K562 treated with DMSO at 1 percent for 48 hours (cell line): ENCODE results near the gene ZBTB4. TPM values are rescaled to one million over a fixed set of nuclear protein-coding genes. Genes with fewer than 3 reads are reported as not detected.

Experiments
- total RNA-seq: library from RNA; unstranded; fragments of 300-600 nt; gene quantifications from 2 replicates; pipeline ENCODE4 v1.2.3, GENCODE V29; 2022; ENCODE audit warnings: low replicate concordance; ENCODE audit errors: extremely low read depth

Gene ZBTB4
- total RNA-seq = not detected in 2 replicates

DNA sequence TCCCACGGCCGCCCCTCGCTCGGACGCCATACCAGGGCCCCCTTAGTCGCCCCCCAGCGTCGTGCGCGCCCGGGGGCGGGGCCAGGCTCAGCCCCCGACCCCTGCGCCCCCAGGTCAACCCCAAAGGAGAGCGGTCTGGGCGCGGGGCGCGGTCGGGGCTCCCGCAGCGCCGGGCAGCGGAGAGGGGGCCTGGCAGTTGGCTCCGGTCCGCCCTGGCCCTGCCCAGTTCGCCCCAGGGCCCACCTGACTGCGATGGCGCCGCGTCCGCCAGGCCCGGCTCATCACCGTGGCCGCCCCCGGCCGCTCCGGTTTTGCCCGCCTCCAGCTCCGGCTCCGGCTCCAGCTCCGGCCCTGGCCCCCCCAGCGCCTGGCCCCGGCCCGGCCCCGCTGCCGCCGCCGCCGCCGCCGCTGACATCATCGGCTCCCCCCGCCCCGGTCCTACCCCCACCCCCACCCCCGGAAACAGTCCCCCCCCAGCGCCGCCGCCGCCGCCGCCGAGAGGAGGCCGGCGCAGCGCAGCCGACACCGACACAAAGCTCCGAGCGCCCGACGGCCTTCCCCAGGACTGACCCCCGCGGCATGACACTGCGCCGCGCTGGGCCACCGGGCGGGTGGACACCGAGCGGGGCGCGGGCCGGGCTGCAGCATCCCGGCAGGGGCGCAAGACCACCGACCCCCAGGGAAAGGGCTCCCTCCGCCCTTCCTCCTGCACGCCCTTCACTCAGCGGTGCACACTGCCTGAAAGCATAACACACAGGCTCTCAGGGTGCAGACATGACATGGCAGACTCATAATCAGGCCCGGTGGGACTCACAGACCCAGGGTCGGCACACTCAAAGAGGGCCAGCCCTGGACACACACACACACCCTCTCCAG lies at the start of gene ZBTB4:
TSS of gene ZBTB4 (minus strand) at position 419 of the 876 bp plus-strand sequence. CDS start 12,830 bp downstream, outside the sequence.

GRCh38 chr17:7484067-7484918 lies 4.9 kb upstream of the ZBTB4 start, which contains the start of gene POLR2A:
Gene POLR2A (plus strand): TSS chr17:7484366.

DNA sequence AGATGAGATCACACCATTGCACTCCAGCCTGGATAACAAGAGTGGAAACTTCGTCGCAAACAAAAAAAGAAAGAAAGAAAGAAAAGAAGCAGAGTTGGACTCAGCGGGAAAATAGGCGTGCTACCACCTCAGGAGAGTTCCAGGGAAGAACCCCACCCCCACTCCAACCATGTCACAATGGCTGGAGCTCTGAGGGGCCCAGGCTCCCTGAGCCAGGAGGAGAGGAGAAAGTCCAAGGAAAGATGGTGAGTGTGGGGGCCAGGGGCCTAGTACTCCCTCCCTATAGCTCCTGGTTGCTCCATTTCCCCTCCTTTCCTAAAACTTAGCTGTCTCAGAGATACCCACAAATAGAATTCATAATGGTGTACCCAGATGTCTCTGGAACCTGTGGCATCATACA lies 1.8 kb upstream of the ZBTB4 start, which contains the start of gene SLC35G6:
TSS of gene SLC35G6 (plus strand) at position 172 of the 400 bp plus-strand sequence. CDS start at position 243, 71 bp downstream.

GRCh38 chr17:7444682-7445618 lies 34.5 kb downstream of the ZBTB4 start, which contains the start of gene CHRNB1:
Gene CHRNB1 (plus strand): TSS chr17:7445061. CDS start chr17:7445128, 67 bp downstream.

DNA sequence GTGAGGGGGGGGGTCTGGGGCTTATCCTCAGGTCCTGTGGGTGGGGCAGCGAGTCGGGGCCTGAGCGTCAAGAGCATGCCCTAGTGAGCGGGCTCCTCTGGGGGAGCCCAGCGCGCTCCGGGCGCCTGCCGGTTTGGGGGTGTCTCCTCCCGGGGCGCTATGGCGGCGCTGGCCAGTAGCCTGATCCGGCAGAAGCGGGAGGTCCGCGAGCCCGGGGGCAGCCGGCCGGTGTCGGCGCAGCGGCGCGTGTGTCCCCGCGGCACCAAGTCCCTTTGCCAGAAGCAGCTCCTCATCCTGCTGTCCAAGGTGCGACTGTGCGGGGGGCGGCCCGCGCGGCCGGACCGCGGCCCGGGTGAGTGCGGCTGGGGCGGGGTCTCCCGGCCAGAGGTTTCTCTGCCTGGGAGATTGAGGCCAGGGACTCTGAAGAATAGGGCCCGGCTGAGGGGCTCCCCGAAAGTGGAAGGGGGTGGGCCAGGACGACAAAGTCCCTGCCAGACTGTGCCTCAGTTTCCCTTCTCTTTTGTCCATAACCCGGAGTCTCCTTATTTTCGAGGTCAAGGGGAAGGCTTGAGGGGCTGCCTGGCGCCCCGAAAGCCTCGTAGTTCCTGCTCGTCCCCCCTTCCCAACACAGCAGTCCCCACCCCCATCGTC lies 39.8 kb downstream of the ZBTB4 start, which contains the start of gene FGF11:
TSS of gene FGF11 (plus strand) at position 51 of the 651 bp plus-strand sequence. CDS start at position 160, 109 bp downstream.

GRCh38 chr17:7428557-7428956 lies 50.9 kb downstream of the ZBTB4 start, which contains the start of gene SPEM3:
Gene SPEM3 (plus strand): TSS chr17:7428857. CDS start chr17:7428903, 46 bp downstream.

GRCh38 chr17:7425316-7425715 lies 54.1 kb downstream of the ZBTB4 start, which contains the start of gene SPEM2:
Gene SPEM2 (plus strand): TSS chr17:7425616. CDS start chr17:7425689, 73 bp downstream.

GRCh38 chr17:7419819-7420610 lies 59.4 kb downstream of the ZBTB4 start, which contains the start of gene SPEM1:
Gene SPEM1 (plus strand): TSS chr17:7420324. CDS start chr17:7420385, 61 bp downstream.

Other genes with a start within 250 kb of the ZBTB4 start
- gene DVL2, start 245.1 kb downstream of the ZBTB4 start, total RNA-seq = not detected in 2 replicates
- not detected in 2 replicates for gene PHF23, start 240.2 kb downstream of the ZBTB4 start, total RNA-seq
- not detected in 2 replicates for gene GABARAP, start 237.2 kb downstream of the ZBTB4 start, total RNA-seq
- gene CTDNEP1, start 227.9 kb downstream of the ZBTB4 start, total RNA-seq = not detected in 2 replicates
- gene ELP5, start 227.4 kb downstream of the ZBTB4 start, total RNA-seq = not detected in 2 replicates
- gene CLDN7, start 217.2 kb downstream of the ZBTB4 start, total RNA-seq = not detected in 2 replicates
- gene SLC2A4, start 197.9 kb downstream of the ZBTB4 start, total RNA-seq = not detected in 2 replicates
- gene YBX2, start 185.0 kb downstream of the ZBTB4 start, total RNA-seq = not detected in 2 replicates
- gene EIF5A, start 172.0 kb downstream of the ZBTB4 start, total RNA-seq = 875 TPM in 1 of 2 replicates, not detected in the other
- not detected in 2 replicates for gene GPS2, start 164.3 kb downstream of the ZBTB4 start, total RNA-seq
- not detected in 2 replicates for gene NEURL4, start 150.3 kb downstream of the ZBTB4 start, total RNA-seq
- gene ACAP1, start 143.1 kb downstream of the ZBTB4 start, total RNA-seq = not detected in 2 replicates
- not detected in 2 replicates for gene KCTD11, start 127.5 kb downstream of the ZBTB4 start, total RNA-seq
- gene TMEM95, start 124.5 kb downstream of the ZBTB4 start, total RNA-seq = not detected in 2 replicates
- gene TNK1, start 98.5 kb downstream of the ZBTB4 start, total RNA-seq = not detected in 2 replicates
- not detected in 2 replicates for gene PLSCR3, start 85.1 kb downstream of the ZBTB4 start, total RNA-seq
- gene TMEM256, start 75.5 kb downstream of the ZBTB4 start, total RNA-seq = not detected in 2 replicates
- gene NLGN2, start 71.8 kb downstream of the ZBTB4 start, total RNA-seq = not detected in 2 replicates
- gene SPEM1, start 59.3 kb downstream of the ZBTB4 start, total RNA-seq = not detected in 2 replicates
- not detected in 2 replicates for gene SPEM2, start 54.0 kb downstream of the ZBTB4 start, total RNA-seq
- not detected in 2 replicates for gene SPEM3, start 50.8 kb downstream of the ZBTB4 start, total RNA-seq
- gene TMEM102, start 44.2 kb downstream of the ZBTB4 start, total RNA-seq = not detected in 2 replicates
- not detected in 2 replicates for gene FGF11, start 40.1 kb downstream of the ZBTB4 start, total RNA-seq
- not detected in 2 replicates for gene CHRNB1, start 34.6 kb downstream of the ZBTB4 start, total RNA-seq
- gene SLC35G6, start 1.8 kb upstream of the ZBTB4 start, total RNA-seq = not detected in 2 replicates
- gene POLR2A, start 4.7 kb upstream of the ZBTB4 start, total RNA-seq = 83.6 TPM in 1 of 2 replicates, not detected in the other
- gene TNFSF12, start 69.4 kb upstream of the ZBTB4 start, total RNA-seq = not detected in 2 replicates
- not detected in 2 replicates for gene TNFSF13, start 79.1 kb upstream of the ZBTB4 start, total RNA-seq
- not detected in 2 replicates for gene SENP3, start 82.3 kb upstream of the ZBTB4 start, total RNA-seq
- gene CD68, start 100.0 kb upstream of the ZBTB4 start, total RNA-seq = not detected in 2 replicates
- gene MPDU1, start 104.2 kb upstream of the ZBTB4 start, total RNA-seq = not detected in 2 replicates
- not detected in 2 replicates for gene SOX15, start 110.5 kb upstream of the ZBTB4 start, total RNA-seq
- not detected in 2 replicates for gene FXR2, start 135.3 kb upstream of the ZBTB4 start, total RNA-seq
- not detected in 2 replicates for gene SAT2, start 148.2 kb upstream of the ZBTB4 start, total RNA-seq
- not detected in 2 replicates for gene SHBG, start 150.5 kb upstream of the ZBTB4 start, total RNA-seq
- not detected in 2 replicates for gene ATP1B2, start 171.3 kb upstream of the ZBTB4 start, total RNA-seq
- gene TP53, start 207.9 kb upstream of the ZBTB4 start, total RNA-seq = not detected in 2 replicates
- not detected in 2 replicates for gene WRAP53, start 208.8 kb upstream of the ZBTB4 start, total RNA-seq
- not detected in 2 replicates for gene EFNB3, start 225.6 kb upstream of the ZBTB4 start, total RNA-seq
- not detected in 2 replicates for gene DNAH2, start 238.1 kb upstream of the ZBTB4 start, total RNA-seq